K562 (cell line): ENCODE data around the gene MCM7. TPM values are rescaled to one million over a fixed set of nuclear protein-coding genes. Genes with fewer than 3 reads are reported as not detected.
A peak's percentile ranks its signal among the peaks of the same experiment; 100 is the strongest.

Experiments
- E2F1 ChIP-seq: sonication (generic); formaldehyde crosslinking; IDR thresholded peaks from 2 replicates; pipeline ENCODE4 v1.8.1; 2023; ENCODE audit warnings: mild to moderate bottlenecking, missing genetic modification reagents, moderate library complexity
- GABPA ChIP-seq: fragments of 200-800 bp; sonication (Bioruptor generic); conservative IDR thresholded peaks from 2 replicates; pipeline ENCODE4 v1.6.1; 2016; ENCODE audit warnings: low read depth, missing genetic modification characterization, missing compliant biosample characterization
- HIVEP1 ChIP-seq: fragments of 250-450 bp; sonication (Bioruptor Pico); IDR thresholded peaks from 2 replicates; pipeline ENCODE4 v1.4.0; 2020; ENCODE audit warnings: mild to moderate bottlenecking
- KLF13 ChIP-seq: fragments of 450-650 bp; IDR thresholded peaks from 2 replicates; pipeline ENCODE4 v1.6.1; 2016; ENCODE audit warnings: missing genetic modification characterization, low read depth, mild to moderate bottlenecking, missing compliant biosample characterization, moderate library complexity, borderline replicate concordance
- LEF1 ChIP-seq: fragments of 450-650 bp; IDR thresholded peaks from 2 replicates; pipeline ENCODE4 v1.6.1; 2016; ENCODE audit warnings: mild to moderate bottlenecking
- RB1 ChIP-seq: fragments of 450-650 bp; IDR thresholded peaks from 2 replicates; pipeline ENCODE4 v1.6.1; 2017; ENCODE audit warnings: low read depth, mild to moderate bottlenecking
- TAF9B ChIP-seq: fragments of 450-650 bp; IDR thresholded peaks from 2 replicates; pipeline ENCODE4 v1.6.1; 2018; ENCODE audit warnings: mild to moderate bottlenecking; ENCODE audit not compliant: partially characterized antibody
- ZBTB34 ChIP-seq: fragments of 250-450 bp; sonication (Bioruptor Pico); IDR thresholded peaks from 2 replicates; pipeline ENCODE4 v1.8.0; 2021; ENCODE audit warnings: mild to moderate bottlenecking, moderate library complexity
- polyA plus RNA-seq, 8 experiments: library from polyadenylated mRNA; depleted of rRNA in 4 of 8; stranded (reverse) in 5 of 8; unstranded in 3 of 8; fragments of >200 nt; fragmentation: Nextera tagmentation in 2 of 8; fragmentation: Illumina TruSeq in 1 of 8; extraction: Ambion mirVana in 2 of 8; extraction: Trizol in 1 of 8; gene quantifications; 2 replicates each; pipeline versions ENCODE4 v1.2.1 to v1.2.3, GENCODE V29; 2011 to 2014; ENCODE audit warnings: inconsistent platforms in 1 of 8, missing spikeins in 1 of 8
- total RNA-seq, 7 experiments: library from RNA; depleted of rRNA in 6 of 7; stranded (reverse); fragments of >200 nt in 6 of 7; fragmentation: Illumina TruSeq in 2 of 7; extraction: Trizol in 2 of 7; gene quantifications; 2 replicates each; pipeline versions ENCODE4 v1.2.1 to v1.2.3, GENCODE V29; 2011 to 2021; ENCODE audit warnings: low replicate concordance in 1 of 7
- TF ChIP-seq, protein P1 (sequence below): sonication (generic); formaldehyde crosslinking; IDR thresholded peaks from 2 replicates; pipeline ENCODE4 v1.8.1; 2023; ENCODE audit warnings: mild to moderate bottlenecking, missing genetic modification reagents
- TF ChIP-seq, protein P2 (sequence below), 2 experiments: IDR thresholded peaks; 2 replicates each; pipeline ENCODE4 v1.6.1; 2011; ENCODE audit warnings: borderline replicate concordance in 1 of 2, control low read depth in 1 of 2, low read depth in 1 of 2, low read length in 1 of 2, mild to moderate bottlenecking in 1 of 2, mixed read lengths in 1 of 2, moderate library complexity in 1 of 2; ENCODE audit not compliant: insufficient read depth in 1 of 2, insufficient read length in 1 of 2, poor library complexity in 1 of 2, severe bottlenecking in 1 of 2; ENCODE audit errors: extremely low read depth in 1 of 2
- TF ChIP-seq, protein P3 (sequence below): fragments of 250-450 bp; sonication (Bioruptor Pico); IDR thresholded peaks from 2 replicates; pipeline ENCODE4 v1.9.0; 2021; ENCODE audit warnings: mild to moderate bottlenecking, inconsistent platforms

The MCM7 gene
- total and polyA plus RNA-seq, 9 of the 15 experiments (the other 6 are each of a cell fraction or from before 2014, with no cell fraction given): 329 to 856 (median 437) TPM

DNA sequence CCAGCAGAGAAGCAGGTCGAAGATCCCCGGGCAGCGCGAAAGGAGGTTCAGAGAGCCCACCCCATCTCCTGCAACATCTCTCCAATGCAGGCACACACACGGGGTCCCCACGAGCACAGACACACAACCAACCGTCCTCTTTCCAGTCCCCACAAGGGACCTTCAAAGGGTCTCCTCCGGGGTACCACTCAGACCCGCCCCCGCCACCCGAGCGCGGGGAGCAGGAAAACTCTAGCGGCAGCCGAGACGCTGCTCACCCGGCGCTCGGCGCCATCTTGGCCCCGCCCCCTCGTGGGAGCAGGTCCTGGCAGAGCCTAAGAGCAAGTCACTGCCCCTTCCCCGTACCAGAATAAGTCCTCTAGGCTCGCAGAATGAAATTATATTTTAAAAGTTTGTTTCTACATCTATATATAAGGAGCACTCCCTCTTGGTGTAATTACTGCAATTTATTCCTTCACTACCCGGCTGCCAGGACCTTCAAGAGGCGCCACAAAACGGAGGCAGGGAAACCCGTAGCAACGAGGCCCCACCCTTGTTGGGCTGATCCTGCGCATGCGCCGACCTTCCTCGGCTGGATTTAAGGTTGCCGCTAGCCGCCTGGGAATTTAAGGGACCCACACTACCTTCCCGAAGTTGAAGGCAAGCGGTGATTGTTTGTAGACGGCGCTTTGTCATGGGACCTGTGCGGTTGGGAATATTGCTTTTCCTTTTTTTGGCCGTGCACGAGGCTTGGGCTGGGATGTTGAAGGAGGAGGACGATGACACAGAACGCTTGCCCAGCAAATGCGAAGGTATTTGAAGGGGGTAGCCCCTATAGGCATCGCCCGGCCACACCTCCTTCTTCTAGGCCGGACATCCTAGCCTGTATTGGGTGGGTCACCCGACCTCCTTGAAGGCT lies 18.1 kb upstream of the MCM7 start, which contains the start of the genes CNPY4 and TAF6 (continued):
- TF ChIP-seq, protein P1, sequence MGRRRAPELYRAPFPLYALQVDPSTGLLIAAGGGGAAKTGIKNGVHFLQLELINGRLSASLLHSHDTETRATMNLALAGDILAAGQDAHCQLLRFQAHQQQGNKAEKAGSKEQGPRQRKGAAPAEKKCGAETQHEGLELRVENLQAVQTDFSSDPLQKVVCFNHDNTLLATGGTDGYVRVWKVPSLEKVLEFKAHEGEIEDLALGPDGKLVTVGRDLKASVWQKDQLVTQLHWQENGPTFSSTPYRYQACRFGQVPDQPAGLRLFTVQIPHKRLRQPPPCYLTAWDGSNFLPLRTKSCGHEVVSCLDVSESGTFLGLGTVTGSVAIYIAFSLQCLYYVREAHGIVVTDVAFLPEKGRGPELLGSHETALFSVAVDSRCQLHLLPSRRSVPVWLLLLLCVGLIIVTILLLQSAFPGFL: peak; percentile 98
- TF ChIP-seq, protein P2, sequence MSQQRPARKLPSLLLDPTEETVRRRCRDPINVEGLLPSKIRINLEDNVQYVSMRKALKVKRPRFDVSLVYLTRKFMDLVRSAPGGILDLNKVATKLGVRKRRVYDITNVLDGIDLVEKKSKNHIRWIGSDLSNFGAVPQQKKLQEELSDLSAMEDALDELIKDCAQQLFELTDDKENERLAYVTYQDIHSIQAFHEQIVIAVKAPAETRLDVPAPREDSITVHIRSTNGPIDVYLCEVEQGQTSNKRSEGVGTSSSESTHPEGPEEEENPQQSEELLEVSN (IDR thresholded peaks at IDR 0.05; ENCODE audit: borderline replicate concordance in 1 of 2, extremely low read depth in 1 of 2, insufficient read depth in 1 of 2, insufficient read length in 1 of 2, low read depth in 1 of 2, low read length in 1 of 2, poor library complexity in 1 of 2, severe bottlenecking in 1 of 2): peak; percentile 35 to 60
- TF ChIP-seq E2F1 (CRISPR knock-in tag) (peak; percentile 86), LEF1 (peak; percentile 56; the same call in 1 of the 2 replicates), TAF9B (peak; percentile 100), KLF13 (tag) (peak; percentile 96), GABPA (tag) (peak; percentile 57; the same call in 1 of the 2 replicates), RB1 (peak; percentile 96), ZBTB34 (CRISPR knock-in tag) (no peak), HIVEP1 (CRISPR knock-in tag) (peak; percentile 86; the same call in 1 of the 2 replicates)
- TF ChIP-seq, protein P3, sequence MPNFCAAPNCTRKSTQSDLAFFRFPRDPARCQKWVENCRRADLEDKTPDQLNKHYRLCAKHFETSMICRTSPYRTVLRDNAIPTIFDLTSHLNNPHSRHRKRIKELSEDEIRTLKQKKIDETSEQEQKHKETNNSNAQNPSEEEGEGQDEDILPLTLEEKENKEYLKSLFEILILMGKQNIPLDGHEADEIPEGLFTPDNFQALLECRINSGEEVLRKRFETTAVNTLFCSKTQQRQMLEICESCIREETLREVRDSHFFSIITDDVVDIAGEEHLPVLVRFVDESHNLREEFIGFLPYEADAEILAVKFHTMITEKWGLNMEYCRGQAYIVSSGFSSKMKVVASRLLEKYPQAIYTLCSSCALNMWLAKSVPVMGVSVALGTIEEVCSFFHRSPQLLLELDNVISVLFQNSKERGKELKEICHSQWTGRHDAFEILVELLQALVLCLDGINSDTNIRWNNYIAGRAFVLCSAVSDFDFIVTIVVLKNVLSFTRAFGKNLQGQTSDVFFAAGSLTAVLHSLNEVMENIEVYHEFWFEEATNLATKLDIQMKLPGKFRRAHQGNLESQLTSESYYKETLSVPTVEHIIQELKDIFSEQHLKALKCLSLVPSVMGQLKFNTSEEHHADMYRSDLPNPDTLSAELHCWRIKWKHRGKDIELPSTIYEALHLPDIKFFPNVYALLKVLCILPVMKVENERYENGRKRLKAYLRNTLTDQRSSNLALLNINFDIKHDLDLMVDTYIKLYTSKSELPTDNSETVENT: peak; percentile 16; the same call in 1 of the 2 replicates
